ENCODE results near the gene SIRT3.

- TF ChIP-seq POLR2A (IDR thresholded peaks at IDR 0.05) (no peak), CTCF (IDR thresholded peaks at IDR 0.05) (no peak)
Measured at GRCh38 chr11:285894-286220, 49.7 kb upstream of the SIRT3 start.
